Endothelial cell of umbilical vein (primary cell): Measurements from ENCODE around the gene RASL11A. TPM values are rescaled to one million over a fixed set of nuclear protein-coding genes. Genes with fewer than 3 reads are reported as not detected.

Experiments used
- BruUV-seq: library from RNA; stranded (reverse); fragments of 400-500 nt; replicated peaks from 2 replicates; lab custom pipeline; 2021; lab: Mats Ljungman, UMichigan
- CTCF ChIA-PET: fragments of 300-600, 350-600 bp; sonication (Branson Sonifier 250); formaldehyde crosslinking; loops from one replicate; lab custom pipeline; 2021; ENCODE audit warnings: antibody characterized with exemption, inconsistent platforms; lab: Charles Lee
- POLR2A ChIA-PET: fragments of 300-600, 350-600 bp; sonication (Branson Sonifier 250); formaldehyde crosslinking; loops from one replicate; lab custom pipeline; 2021; ENCODE audit warnings: antibody characterized with exemption, inconsistent platforms; lab: Charles Lee
- DNase-seq: peaks from one replicate; pipeline ENCODE4 v3.0.0-alpha.2; 2011; ENCODE audit warnings: low read depth, low spot score
- FAIRE-seq: peaks from 2 replicates; lab custom pipeline; 2011; peaks lifted over from hg19 to GRCh38; lab: Jason Lieb, UNC
- H2AFZ ChIP-seq: 2 replicates; pipeline ENCODE4 v1.6.0; 2012; ENCODE audit warnings: low read depth, low read length, control low read depth, inconsistent platforms
- H3K27ac ChIP-seq: 2 replicates; pipeline ENCODE4 v1.5.1; 2011; ENCODE audit warnings: low read depth, mild to moderate bottlenecking, control low read depth, low read length, moderate library complexity; ENCODE audit not compliant: insufficient read depth
- H3K27me3 ChIP-seq, 2 experiments: 2 replicates each; pipeline versions ENCODE4 v1.6.0 to v1.6.1; 2011; ENCODE audit warnings: low read length in 2 of 2, mixed read lengths in 1 of 2; ENCODE audit not compliant: control insufficient read depth in 2 of 2, insufficient read depth in 2 of 2
- H3K36me3 ChIP-seq, 2 experiments: 2 replicates in 1 of 2; 3 replicates in 1 of 2; pipeline ENCODE4 v1.5.1; 2011; ENCODE audit warnings: low read length in 2 of 2, mild to moderate bottlenecking in 1 of 2, moderate library complexity in 1 of 2; ENCODE audit not compliant: control insufficient read depth in 2 of 2, insufficient read depth in 2 of 2; ENCODE audit errors: extremely low read depth in 1 of 2
- H3K4me1 ChIP-seq: 3 replicates; pipeline ENCODE4 v1.5.1; 2011; ENCODE audit warnings: mild to moderate bottlenecking, low read length; ENCODE audit not compliant: control insufficient read depth, insufficient read depth; ENCODE audit errors: extremely low read depth
- H3K4me2 ChIP-seq: 2 replicates; pipeline ENCODE4 v1.6.1; 2011; ENCODE audit warnings: low read length, control low read depth, mixed read lengths; ENCODE audit not compliant: insufficient read depth
- H3K4me3 ChIP-seq, 3 experiments: fragments of 200-600 bp in 1 of 3; sonication (generic), shearing (Covaris generic) in 1 of 3; replicated peaks in 1 of 3; 2 replicates each; pipeline ENCODE4 v1.5.1; 2011 to 2016; ENCODE audit warnings: control low read depth in 3 of 3, low read length in 3 of 3, mild to moderate bottlenecking in 2 of 3, inconsistent platforms in 1 of 3, low read depth in 1 of 3, moderate library complexity in 1 of 3; ENCODE audit not compliant: insufficient read depth in 1 of 3
- H3K79me2 ChIP-seq: 2 replicates; pipeline ENCODE4 v1.6.0; 2012; ENCODE audit warnings: low read length, inconsistent platforms; ENCODE audit not compliant: control insufficient read depth, insufficient read depth
- H3K9ac ChIP-seq: replicated peaks from 2 replicates; pipeline ENCODE3; 2011; ENCODE audit warnings: low read length, control low read depth; ENCODE audit not compliant: insufficient read depth; ENCODE audit errors: extremely low read depth
- H3K9me1 ChIP-seq: replicated peaks from 3 replicates; pipeline ENCODE4 v1.6.0; 2011; ENCODE audit warnings: mild to moderate bottlenecking, low read length; ENCODE audit not compliant: control insufficient read depth, insufficient read depth; ENCODE audit errors: extremely low read depth
- H3K9me3 ChIP-seq: replicated peaks from 2 replicates; pipeline ENCODE4 v1.5.1; 2012; ENCODE audit warnings: low read length, inconsistent platforms; ENCODE audit not compliant: control insufficient read depth, insufficient read depth
- H4K20me1 ChIP-seq: replicated peaks from 2 replicates; pipeline ENCODE3; 2011; ENCODE audit warnings: mild to moderate bottlenecking, low read length; ENCODE audit not compliant: control insufficient read depth, insufficient read depth; ENCODE audit errors: extremely low read depth
- CTCF ChIP-seq, 2 donors: IDR thresholded peaks; 1 replicate in 1 of 2; 2 replicates in 1 of 2; pipeline ENCODE4 v1.5.1; 2011; ENCODE audit warnings: low read length in 2 of 2, mild to moderate bottlenecking in 2 of 2, moderate library complexity in 2 of 2, control low read depth in 1 of 2, inconsistent platforms in 1 of 2, low read depth in 1 of 2; ENCODE audit not compliant: insufficient read depth in 1 of 2; ENCODE audit errors: extremely low read depth in 1 of 2
- EZH2 ChIP-seq: IDR thresholded peaks from 2 replicates; pipeline ENCODE4 v1.6.1; 2012; ENCODE audit warnings: borderline replicate concordance, low read depth, mild to moderate bottlenecking, moderate library complexity, low read length, inconsistent platforms; ENCODE audit not compliant: severe bottlenecking
- FOS ChIP-seq: IDR thresholded peaks from 2 replicates; pipeline ENCODE4 v1.6.1; 2011; ENCODE audit warnings: mild to moderate bottlenecking, low read length, moderate library complexity, borderline replicate concordance; ENCODE audit not compliant: insufficient read depth
- JUN ChIP-seq: IDR thresholded peaks from 2 replicates; pipeline ENCODE4 v1.6.1; 2011; ENCODE audit warnings: borderline replicate concordance, low read depth; ENCODE audit not compliant: insufficient read length, insufficient read depth
- MAX ChIP-seq: IDR thresholded peaks from 2 replicates; pipeline ENCODE4 v1.6.1; 2011; ENCODE audit not compliant: insufficient read depth, insufficient read length
- MYC ChIP-seq: IDR thresholded peaks from one replicate; pipeline ENCODE4 v1.6.1; 2011; ENCODE audit warnings: mild to moderate bottlenecking, low read depth, low read length
- POLR2A ChIP-seq: IDR thresholded peaks from 2 replicates; pipeline ENCODE4 v1.6.1; 2012; ENCODE audit warnings: low read depth, mild to moderate bottlenecking, control low read depth, low read length
- dilution Hi-C: fragments of 300-500 bp; cut with MboI; formaldehyde crosslinking; loops from one replicate; pipeline ENCODE4 v1.15.0; 2019; ENCODE audit warnings: low sequenced_read_pairs; ENCODE audit not compliant: extremely low pct_ligation_motif_present
- intact Hi-C: fragments of 100-400 bp; cut with micrococcal nuclease; formaldehyde crosslinking; loops from one replicate; pipeline ENCODE4 v1.10.0; 2022
- polyA plus RNA-seq, 4 experiments: library from polyadenylated mRNA; depleted of rRNA in 3 of 4; stranded (reverse) in 3 of 4; unstranded in 1 of 4; fragments of >200 nt; gene quantifications; 2 replicates each; pipeline versions ENCODE4 v1.2.1 to v1.2.3, GENCODE V29; 2011 to 2012; ENCODE audit warnings: missing spikeins in 1 of 4
- total RNA-seq: library from RNA; stranded (reverse); gene quantifications from 2 replicates; pipeline ENCODE4 v1.2.3, GENCODE V29; 2021

The RASL11A gene
- total and polyA plus RNA-seq, 2 donors (not counting 3 experiments of a cell fraction or from before 2014, with no cell fraction given), result 1.2 to 1.3 TPM

- no peak for FAIRE-seq
- intact Hi-C loops, result no loop called here
These were observed 33.5 kb downstream of the RASL11A start for GRCh38 chr13:27304099-27304498.

More at GRCh38 chr13:27304099-27304498, 33.5 kb downstream of the RASL11A start:
- no peaks in the 10 kb centered on the region for H3K9me3 ChIP-seq
- H3K4me1 ChIP-seq, result no peaks in the 10 kb centered on the region
- no TSS peak for BruUV-seq
- dilution Hi-C loops, result no loop called here
- H3K4me3 ChIP-seq, result no peak overlapping the region
- H3K27me3 ChIP-seq, result peaks cover 0 to 2% of the 10 kb centered on the region in 2 experiments
- H3K9me1 ChIP-seq, result no peaks in the 10 kb centered on the region
- TF ChIP-seq MYC (no peak), CTCF (IDR thresholded peaks at IDR 0.05; ENCODE audit: extremely low read depth in 1 of 2, insufficient read depth in 1 of 2, low read depth in 1 of 2, low read length in 2 of 2) (no peak), JUN (no peak), POLR2A (no peak), MAX (no peak), EZH2 (no peak), FOS (no peak)
- H4K20me1 ChIP-seq, result no peaks in the 10 kb centered on the region
- H2AFZ ChIP-seq, result no peak overlapping the region
- CTCF ChIA-PET, result interaction anchor here (1.4 kb wide), 1 partner anchor 12 kb away, joined by 4 read pairs; no protein-coding TSS in a partner anchor
- H3K9ac ChIP-seq, result no peak overlapping the region
- H3K36me3 ChIP-seq, result no peaks in the 10 kb centered on the region
- POLR2A ChIA-PET, result no interaction called here
- H3K27ac ChIP-seq, result no peak overlapping the region
- DNase-seq, result no peak
- H3K4me2 ChIP-seq, result no peak overlapping the region
- no peaks in the 10 kb centered on the region for H3K79me2 ChIP-seq
